ENCODE data around the gene ZNF267.
"Not testable (repeated sequence)": the region's sequence is repeated elsewhere in the genome, so short reads cannot be mapped to it uniquely, and the experiment has no call there.

The ZNF267 gene

GRCh38 chr16:31873556-31874365, at the start of gene ZNF267:
Gene ZNF267, plus strand, starts transcription at chr16:31873807. Its CDS starts 160 bp downstream, at chr16:31873967.
- DNase-seq (ENCODE audit: low read depth in 2 of 2): peak; percentile 87

GRCh38 chr16:31833047-31833446, 40.6 kb upstream of the ZNF267 start:
- DNase-seq (ENCODE audit: low read depth in 2 of 2): no peak

- DNase-seq (ENCODE audit: low read depth in 2 of 2): not testable (repeated sequence)
Measured at GRCh38 chr16:31836396-31836795, 37.2 kb upstream of the ZNF267 start.

GRCh38 chr16:31842864-31843263, 30.7 kb upstream of the ZNF267 start:
- DNase-seq (ENCODE audit: low read depth in 2 of 2): no peak

- not testable (repeated sequence) for DNase-seq (ENCODE audit: low read depth in 2 of 2)
Measured at GRCh38 chr16:31848572-31848971, 25.0 kb upstream of the ZNF267 start.

GRCh38 chr16:31853291-31853690, 20.3 kb upstream of the ZNF267 start:
- no peak for DNase-seq (ENCODE audit: low read depth in 2 of 2)

GRCh38 chr16:31860508-31860907, 13.1 kb upstream of the ZNF267 start:
- no peak for DNase-seq (ENCODE audit: low read depth in 2 of 2)

- no peak for DNase-seq (ENCODE audit: low read depth in 2 of 2)
Measured at GRCh38 chr16:31861455-31861854, 12.2 kb upstream of the ZNF267 start.

GRCh38 chr16:31862761-31863160, 10.8 kb upstream of the ZNF267 start:
- no peak for DNase-seq (ENCODE audit: low read depth in 2 of 2)

GRCh38 chr16:31868164-31868563, 5.4 kb upstream of the ZNF267 start:
- no peak for DNase-seq (ENCODE audit: low read depth in 2 of 2)

GRCh38 chr16:31868691-31869167, 4.9 kb upstream of the ZNF267 start:
- peak; percentile 38 to 42 for DNase-seq (ENCODE audit: low read depth in 2 of 2)

- DNase-seq (ENCODE audit: low read depth in 2 of 2): no peak
Measured at GRCh38 chr16:31869511-31870201, 4.0 kb upstream of the ZNF267 start.

GRCh38 chr16:31870809-31871208, 2.8 kb upstream of the ZNF267 start:
- DNase-seq (ENCODE audit: low read depth in 2 of 2): no peak

GRCh38 chr16:31871510-31871909, 2.1 kb upstream of the ZNF267 start:
- no peak for DNase-seq (ENCODE audit: low read depth in 2 of 2)

GRCh38 chr16:31872201-31872600, 1.4 kb upstream of the ZNF267 start:
- no peak for DNase-seq (ENCODE audit: low read depth in 2 of 2)

- no peak for DNase-seq (ENCODE audit: low read depth in 2 of 2)
Measured at GRCh38 chr16:31874366-31875111, 932 bp downstream of the ZNF267 start.

- DNase-seq (ENCODE audit: low read depth in 2 of 2): no peak
Measured at GRCh38 chr16:31875112-31875803, 1.7 kb downstream of the ZNF267 start.

GRCh38 chr16:31875928-31876547, 2.4 kb downstream of the ZNF267 start:
- DNase-seq (ENCODE audit: low read depth in 2 of 2): no peak

GRCh38 chr16:31876951-31877828, 3.6 kb downstream of the ZNF267 start:
- peak; percentile 46 to 52 for DNase-seq (ENCODE audit: low read depth in 2 of 2)

Data from fibroblast of skin of left quadriceps (primary cell).